HFFc6 (cell line): ENCODE results near the gene KRTAP29-1. TPM values are rescaled to one million over a fixed set of nuclear protein-coding genes. Genes with fewer than 3 reads are reported as not detected.
"Not testable (repeated sequence)": the region's sequence is repeated elsewhere in the genome, so short reads cannot be mapped to it uniquely, and the experiment has no call there.

Source experiments
- DNase-seq: peaks from one replicate; pipeline ENCODE4 v3.0.0-alpha.2; 2018
- H3K27ac Mint-ChIP-seq: 2 replicates; pipeline ENCODE4 v1.8.0; 2020; ENCODE audit warnings: mild to moderate bottlenecking, mixed read lengths
- H3K27me3 Mint-ChIP-seq: 2 replicates; pipeline ENCODE4 v1.8.0; 2021; ENCODE audit warnings: mild to moderate bottlenecking, moderate library complexity, mixed read lengths; ENCODE audit not compliant: insufficient read depth
- H3K36me3 Mint-ChIP-seq: 2 replicates; pipeline ENCODE4 v1.8.0; 2021; ENCODE audit warnings: low read depth, mixed read lengths
- H3K4me1 Mint-ChIP-seq: 2 replicates; pipeline ENCODE4 v1.8.0; 2020; ENCODE audit warnings: low read depth, mixed read lengths
- H3K4me3 Mint-ChIP-seq: 2 replicates; pipeline ENCODE4 v1.8.0; 2020; ENCODE audit warnings: mild to moderate bottlenecking, moderate library complexity, mixed read lengths
- H3K9me3 Mint-ChIP-seq: 2 replicates; pipeline ENCODE4 v1.8.0; 2020; ENCODE audit warnings: mild to moderate bottlenecking, mixed read lengths
- long read RNA-seq: library from polyadenylated mRNA; unstranded; transcript quantifications from one replicate; pipeline ENCODE4 v2.0.0, GENCODE V29; 2019
- total RNA-seq, 6 experiments: library from RNA; stranded (reverse); fragmentation: NEBNext Ultra II Directional; extraction: Animal tissue kit (Norgen Biotek cat#: 25700); gene quantifications; 2 replicates in 1 of 6; 3 replicates in 5 of 6; pipeline ENCODE4 v1.2.3, GENCODE V29; 2021
- TF ChIP-seq, protein P1 (sequence below): fragments of 200-600 bp; sonication (generic); IDR thresholded peaks from 2 replicates; pipeline ENCODE4 v1.5.0; 2021; ENCODE audit warnings: antibody characterized with exemption, mild to moderate bottlenecking

The KRTAP29-1 gene
- total RNA-seq = not detected
- long read RNA-seq = 0 reads

GRCh38 chr17:41301916-41302901 is at the start of gene KRTAP29-1:
TSS of gene KRTAP29-1 (minus strand) at chr17:41302851. CDS start at chr17:41302851, 0 bp downstream.
- peaks cover 2% of the 10 kb centered on the region; the same call in 1 of the 2 replicates for H3K27me3 Mint-ChIP-seq
- peaks cover 4% of the 10 kb centered on the region; the same call in 1 of the 2 replicates for H3K9me3 Mint-ChIP-seq
- no peak within 1 kb of the TSS for H3K27ac Mint-ChIP-seq
- H3K4me1 Mint-ChIP-seq = peaks cover 7% of the 10 kb centered on the region
- peaks cover 4% of the 10 kb centered on the region for H3K36me3 Mint-ChIP-seq
- no peak within 1 kb of the TSS for H3K4me3 Mint-ChIP-seq
- TF ChIP-seq, protein P1, sequence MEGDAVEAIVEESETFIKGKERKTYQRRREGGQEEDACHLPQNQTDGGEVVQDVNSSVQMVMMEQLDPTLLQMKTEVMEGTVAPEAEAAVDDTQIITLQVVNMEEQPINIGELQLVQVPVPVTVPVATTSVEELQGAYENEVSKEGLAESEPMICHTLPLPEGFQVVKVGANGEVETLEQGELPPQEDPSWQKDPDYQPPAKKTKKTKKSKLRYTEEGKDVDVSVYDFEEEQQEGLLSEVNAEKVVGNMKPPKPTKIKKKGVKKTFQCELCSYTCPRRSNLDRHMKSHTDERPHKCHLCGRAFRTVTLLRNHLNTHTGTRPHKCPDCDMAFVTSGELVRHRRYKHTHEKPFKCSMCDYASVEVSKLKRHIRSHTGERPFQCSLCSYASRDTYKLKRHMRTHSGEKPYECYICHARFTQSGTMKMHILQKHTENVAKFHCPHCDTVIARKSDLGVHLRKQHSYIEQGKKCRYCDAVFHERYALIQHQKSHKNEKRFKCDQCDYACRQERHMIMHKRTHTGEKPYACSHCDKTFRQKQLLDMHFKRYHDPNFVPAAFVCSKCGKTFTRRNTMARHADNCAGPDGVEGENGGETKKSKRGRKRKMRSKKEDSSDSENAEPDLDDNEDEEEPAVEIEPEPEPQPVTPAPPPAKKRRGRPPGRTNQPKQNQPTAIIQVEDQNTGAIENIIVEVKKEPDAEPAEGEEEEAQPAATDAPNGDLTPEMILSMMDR = no peak
- no peak for DNase-seq

- Mint-ChIP-seq H3K36me3 (no peaks in the 10 kb centered on the region; the same call in 1 of the 2 replicates), H3K4me1 (0 out of 2 replicates have a peak, but pooled peaks cover 5% of the 10 kb centered on the region), H3K27me3 (peaks cover 9% of the 10 kb centered on the region; the same call in 1 of the 2 replicates), H3K27ac (no peak overlapping the region), H3K4me3 (no peak overlapping the region), H3K9me3 (no peaks in the 10 kb centered on the region)
- no peak for DNase-seq
- TF ChIP-seq, protein P1 = no peak
These were observed 48.5 kb upstream of the KRTAP29-1 start for GRCh38 chr17:41351177-41351576.

- H3K36me3 Mint-ChIP-seq, H3K27ac Mint-ChIP-seq, H3K4me3 Mint-ChIP-seq, DNase-seq, H3K27me3 Mint-ChIP-seq, H3K9me3 Mint-ChIP-seq, H3K4me1 Mint-ChIP-seq: not testable (repeated sequence)
These were observed 47.8 kb upstream of the KRTAP29-1 start, which contains the start of gene KRT33A for GRCh38 chr17:41350381-41350878. TSS of gene KRT33A (minus strand) at chr17:41350828. CDS start at chr17:41350767, 61 bp downstream.

GRCh38 chr17:41347869-41348760 is 45.5 kb upstream of the KRTAP29-1 start:
- peaks cover 4% of the 10 kb centered on the region for H3K36me3 Mint-ChIP-seq
- TF ChIP-seq, protein P1 = no peak
- H3K4me3 Mint-ChIP-seq = no peak overlapping the region
- peaks cover 8% of the 10 kb centered on the region; the same call in 1 of the 2 replicates for H3K27me3 Mint-ChIP-seq
- H3K9me3 Mint-ChIP-seq = peaks cover 3% of the 10 kb centered on the region
- no peak overlapping the region for H3K27ac Mint-ChIP-seq
- no peak for DNase-seq
- H3K4me1 Mint-ChIP-seq = 0 out of 2 replicates have a peak, but pooled peaks cover 5% of the 10 kb centered on the region

DNA sequence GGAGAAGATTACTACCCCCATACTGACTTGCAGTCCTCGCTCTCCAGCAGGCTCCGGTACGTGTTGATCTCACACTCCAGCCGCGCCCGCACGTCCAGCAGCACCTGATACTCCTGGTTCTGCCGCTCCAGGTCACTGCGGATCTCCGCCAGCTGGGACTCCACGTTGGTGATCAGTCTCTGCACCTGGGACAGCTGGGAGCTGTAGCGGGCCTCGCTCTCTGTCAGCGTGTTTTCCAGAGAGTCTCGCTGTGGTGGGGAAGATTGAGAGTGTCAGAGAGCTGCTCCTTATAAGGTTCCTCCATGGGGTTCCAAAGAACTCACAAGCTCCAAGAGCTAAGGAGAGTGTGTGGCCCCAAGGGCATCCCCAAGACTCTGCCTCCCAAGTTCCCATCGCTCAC is 43.8 kb upstream of the KRTAP29-1 start:
- H3K4me3 Mint-ChIP-seq, DNase-seq, H3K27me3 Mint-ChIP-seq, H3K4me1 Mint-ChIP-seq, H3K27ac Mint-ChIP-seq: not testable (repeated sequence)
- peaks cover 18% of the 10 kb centered on the region for H3K36me3 Mint-ChIP-seq
- H3K9me3 Mint-ChIP-seq = peaks cover 13% of the 10 kb centered on the region

- TF ChIP-seq, protein P1 = no peak
- no peak overlapping the region for H3K4me3 Mint-ChIP-seq
- H3K36me3 Mint-ChIP-seq = peaks cover 18% of the 10 kb centered on the region
- H3K4me1 Mint-ChIP-seq = 0 out of 2 replicates have a peak, but pooled peaks cover 5% of the 10 kb centered on the region
- peaks cover 3% of the 10 kb centered on the region; the same call in 1 of the 2 replicates for H3K27me3 Mint-ChIP-seq
- peaks cover 13% of the 10 kb centered on the region for H3K9me3 Mint-ChIP-seq
- no peak overlapping the region for H3K27ac Mint-ChIP-seq
- no peak for DNase-seq
These were observed 43.3 kb upstream of the KRTAP29-1 start for GRCh38 chr17:41345992-41346391.
